Panc1 (cell line): ENCODE measurements around the gene KRAS. TPM values are rescaled to one million over a fixed set of nuclear protein-coding genes. Genes with fewer than 3 reads are reported as not detected.

Experiments
- ATAC-seq: fragments of 200-7000 bp; cut with Tn5 transposase; 2 replicates; pipeline ENCODE4 v1.9.1; 2020; ENCODE audit warnings: mild to moderate bottlenecking, moderate library complexity
- BruUV-seq: library from RNA; stranded (reverse); fragments of 400-500 nt; replicated peaks from 2 replicates; lab custom pipeline; 2021; lab: Mats Ljungman, UMichigan
- CTCF ChIA-PET: fragments of 300-600 bp; sonication (Branson Sonifier 250); formaldehyde crosslinking; loops from one replicate; lab custom pipeline; 2022; ENCODE audit warnings: antibody characterized with exemption; lab: Charles Lee
- POLR2A ChIA-PET: fragments of 300-600 bp; sonication (Branson Sonifier 250); formaldehyde crosslinking; loops from one replicate; lab custom pipeline; 2022; ENCODE audit warnings: antibody characterized with exemption; lab: Charles Lee
- DNase-seq: peaks from one replicate; pipeline ENCODE4 v3.0.0-alpha.2; 2010; ENCODE audit warnings: low read depth, low spot score
- H3K27ac ChIP-seq: 2 replicates; pipeline ENCODE4 v1.5.1; 2011; ENCODE audit warnings: mild to moderate bottlenecking, low read length, inconsistent platforms
- H3K27me3 ChIP-seq: fragments of 200-500 bp; sonication (Bioruptor generic); 2 replicates; pipeline ENCODE4 v1.6.0; 2014; ENCODE audit warnings: low read length, inconsistent platforms; ENCODE audit not compliant: control insufficient read depth, insufficient read depth
- H3K36me3 ChIP-seq: fragments of 200-500 bp; sonication (Bioruptor generic); 2 replicates; pipeline ENCODE4 v1.5.1; 2014; ENCODE audit warnings: inconsistent platforms, mild to moderate bottlenecking, low read length, moderate library complexity; ENCODE audit not compliant: control insufficient read depth, insufficient read depth
- H3K4me1 ChIP-seq: 2 replicates; pipeline ENCODE4 v1.5.1; 2011; ENCODE audit warnings: inconsistent platforms, mild to moderate bottlenecking, low read length, moderate library complexity; ENCODE audit not compliant: control insufficient read depth, insufficient read depth
- H3K4me3 ChIP-seq, 2 experiments: 2 replicates each; pipeline ENCODE4 v1.5.1; 2011 to 2012; ENCODE audit warnings: low read depth in 2 of 2, low read length in 2 of 2, mild to moderate bottlenecking in 2 of 2, inconsistent platforms in 1 of 2, moderate library complexity in 1 of 2
- H3K9me3 ChIP-seq: fragments of 200-500 bp; sonication (Bioruptor generic); 2 replicates; pipeline ENCODE4 v1.5.1; 2014; ENCODE audit warnings: low read depth, mild to moderate bottlenecking, inconsistent platforms, low read length, moderate library complexity; ENCODE audit not compliant: control insufficient read depth, insufficient read depth
- CTCF ChIP-seq: fragments of 450-650 bp; IDR thresholded peaks from 2 replicates; pipeline ENCODE4 v1.5.1; 2017; ENCODE audit warnings: mild to moderate bottlenecking
- POLR2AphosphoS5 ChIP-seq: IDR thresholded peaks from 2 replicates; pipeline ENCODE4 v1.6.1; 2012; ENCODE audit warnings: mild to moderate bottlenecking, low read depth, low read length, moderate library complexity
- SIN3A ChIP-seq: IDR thresholded peaks from 2 replicates; pipeline ENCODE4 v1.6.1; 2012; ENCODE audit warnings: low read depth, mild to moderate bottlenecking, low read length, moderate library complexity, borderline replicate concordance; ENCODE audit not compliant: insufficient read depth
- TCF7L2 ChIP-seq: IDR thresholded peaks from 2 replicates; pipeline ENCODE4 v1.6.1; 2011; ENCODE audit warnings: mild to moderate bottlenecking, low read depth, low read length, inconsistent platforms
- in situ Hi-C: cut with HindIII; loops from 2 replicates; pipeline ENCODE4 v1.10.0; 2016; ENCODE audit warnings: low sequenced_read_pairs, low pct_unique_long_range_greater_than_20kb
- intact Hi-C: fragments of 100-400 bp; cut with micrococcal nuclease; formaldehyde crosslinking; loops from one replicate; pipeline ENCODE4 v1.10.0; 2022; ENCODE audit not compliant: unreplicated experiment
- total RNA-seq: library from RNA; stranded (reverse); gene quantifications from one replicate; pipeline ENCODE4 v1.2.1, GENCODE V29; 2021; ENCODE audit not compliant: unreplicated experiment
- TF ChIP-seq, protein P1 (sequence below), 2 experiments: IDR thresholded peaks; 2 replicates each; pipeline ENCODE4 v1.6.1; 2011 to 2012; ENCODE audit warnings: low read depth in 2 of 2, control low read depth in 1 of 2, low read length in 1 of 2, mild to moderate bottlenecking in 1 of 2, moderate library complexity in 1 of 2; ENCODE audit not compliant: insufficient read depth in 1 of 2

Gene KRAS
- total RNA-seq, 1 experiment from 2014 or later = 33.1 TPM

- BruUV-seq = no TSS peak
- intact Hi-C loops = no loop called here
Observed at GRCh38 chr12:25249931-25250738, 594 bp downstream of the KRAS start.

GRCh38 chr12:25248732-25249131 lies 2.0 kb downstream of the KRAS start:
- no TSS peak for BruUV-seq
- CTCF ChIA-PET = no interaction called here
- in situ Hi-C loops = no loop called here
- Histone ChIP-seq H3K36me3 (peaks cover 8% of the 10 kb centered on the region), H3K4me3 (no peak overlapping the region), H3K27ac (no peak overlapping the region), H3K27me3 (peaks cover 2% of the 10 kb centered on the region; the same call in 1 of the 2 replicates), H3K9me3 (no peaks in the 10 kb centered on the region), H3K4me1 (peaks cover 9% of the 10 kb centered on the region)
- ATAC-seq (no peak), DNase-seq (no peak)
- no peak for TF ChIP-seq TCF7L2
- TF ChIP-seq CTCF = no peak
- no peak for TF ChIP-seq SIN3A
- no peak for TF ChIP-seq POLR2AphosphoS5
- TF ChIP-seq, protein P1, sequence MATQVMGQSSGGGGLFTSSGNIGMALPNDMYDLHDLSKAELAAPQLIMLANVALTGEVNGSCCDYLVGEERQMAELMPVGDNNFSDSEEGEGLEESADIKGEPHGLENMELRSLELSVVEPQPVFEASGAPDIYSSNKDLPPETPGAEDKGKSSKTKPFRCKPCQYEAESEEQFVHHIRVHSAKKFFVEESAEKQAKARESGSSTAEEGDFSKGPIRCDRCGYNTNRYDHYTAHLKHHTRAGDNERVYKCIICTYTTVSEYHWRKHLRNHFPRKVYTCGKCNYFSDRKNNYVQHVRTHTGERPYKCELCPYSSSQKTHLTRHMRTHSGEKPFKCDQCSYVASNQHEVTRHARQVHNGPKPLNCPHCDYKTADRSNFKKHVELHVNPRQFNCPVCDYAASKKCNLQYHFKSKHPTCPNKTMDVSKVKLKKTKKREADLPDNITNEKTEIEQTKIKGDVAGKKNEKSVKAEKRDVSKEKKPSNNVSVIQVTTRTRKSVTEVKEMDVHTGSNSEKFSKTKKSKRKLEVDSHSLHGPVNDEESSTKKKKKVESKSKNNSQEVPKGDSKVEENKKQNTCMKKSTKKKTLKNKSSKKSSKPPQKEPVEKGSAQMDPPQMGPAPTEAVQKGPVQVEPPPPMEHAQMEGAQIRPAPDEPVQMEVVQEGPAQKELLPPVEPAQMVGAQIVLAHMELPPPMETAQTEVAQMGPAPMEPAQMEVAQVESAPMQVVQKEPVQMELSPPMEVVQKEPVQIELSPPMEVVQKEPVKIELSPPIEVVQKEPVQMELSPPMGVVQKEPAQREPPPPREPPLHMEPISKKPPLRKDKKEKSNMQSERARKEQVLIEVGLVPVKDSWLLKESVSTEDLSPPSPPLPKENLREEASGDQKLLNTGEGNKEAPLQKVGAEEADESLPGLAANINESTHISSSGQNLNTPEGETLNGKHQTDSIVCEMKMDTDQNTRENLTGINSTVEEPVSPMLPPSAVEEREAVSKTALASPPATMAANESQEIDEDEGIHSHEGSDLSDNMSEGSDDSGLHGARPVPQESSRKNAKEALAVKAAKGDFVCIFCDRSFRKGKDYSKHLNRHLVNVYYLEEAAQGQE (IDR thresholded peaks at IDR 0.05; ENCODE audit: insufficient read depth in 1 of 2, low read depth in 2 of 2, low read length in 1 of 2) = no peak
- intact Hi-C loops = no loop called here
- POLR2A ChIA-PET = interaction anchor here (0.7 kb wide), 1 partner anchor 59 kb away, joined by 3 read pairs; no protein-coding TSS in a partner anchor

More at GRCh38 chr12:25249931-25250738, 594 bp downstream of the KRAS start:
- POLR2A ChIA-PET = interaction anchor here (0.6 to 1.0 kb wide), 4 partner anchors 22 to 1985 kb away, joined by 5 to 7 read pairs (median 6); no protein-coding TSS in a partner anchor
- H3K27ac ChIP-seq = peak overlapping the region; percentile 67
- peaks cover 2% of the 10 kb centered on the region; the same call in 1 of the 2 replicates for H3K27me3 ChIP-seq
- H3K9me3 ChIP-seq = no peaks in the 10 kb centered on the region
- CTCF ChIA-PET = interaction anchor here (0.6 kb wide), 1 partner anchor 106 kb away, joined by 3 read pairs; no protein-coding TSS in a partner anchor
- no peak for DNase-seq
- peak overlapping the region; percentile 65 to 80 for H3K4me3 ChIP-seq
- TF ChIP-seq SIN3A (no peak), POLR2AphosphoS5 (no peak), TCF7L2 (no peak), CTCF (no peak)
- TF ChIP-seq, protein P1 (IDR thresholded peaks at IDR 0.05; ENCODE audit: insufficient read depth in 1 of 2, low read depth in 2 of 2, low read length in 1 of 2) = no peak
- peaks cover 9% of the 10 kb centered on the region for H3K4me1 ChIP-seq
- H3K36me3 ChIP-seq = peaks cover 2% of the 10 kb centered on the region; the same call in 1 of the 2 replicates
- in situ Hi-C loops = no loop called here
- peak; percentile 59 for ATAC-seq
